ENCODE measurements around the gene ITGB1BP2.

DNA sequence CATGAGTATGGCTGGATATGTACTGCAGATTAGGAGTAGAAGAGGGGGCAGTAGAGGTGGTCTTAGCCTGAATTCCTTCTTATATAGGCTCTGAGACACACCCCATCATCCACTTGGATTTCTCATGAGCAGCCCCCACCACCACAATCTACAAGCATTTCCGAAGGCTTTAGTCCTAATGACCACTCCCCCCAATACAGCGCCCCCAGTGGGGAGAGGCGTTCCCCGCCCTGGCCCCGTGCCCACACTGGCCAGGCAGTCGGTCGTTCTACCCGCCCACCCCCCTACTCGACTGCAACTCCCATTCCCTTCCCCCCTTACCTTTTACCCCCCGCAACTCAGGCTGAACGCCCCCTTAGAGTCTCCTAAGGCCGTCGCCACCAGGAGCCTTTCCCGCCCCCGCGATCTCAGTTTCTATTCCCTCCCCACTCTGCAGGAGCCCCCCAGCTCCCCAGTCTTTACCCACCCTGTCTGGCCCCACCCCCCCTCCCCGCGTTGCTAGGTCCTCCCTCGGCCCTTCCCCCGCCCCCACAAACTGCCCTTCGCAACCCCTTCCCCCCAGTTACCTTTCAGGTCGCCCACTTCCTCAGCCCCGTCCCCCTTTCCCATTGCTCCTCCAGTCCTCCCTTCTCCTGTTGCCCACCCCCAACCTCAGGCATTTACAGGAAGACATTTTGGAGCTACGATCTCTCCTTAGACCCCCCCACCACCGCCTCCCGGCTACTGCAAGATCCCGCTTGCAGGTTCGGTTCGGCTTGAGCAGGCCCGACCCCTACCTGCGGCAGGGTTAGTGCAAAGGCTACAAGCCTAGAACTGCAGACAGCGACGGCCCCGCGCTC lies 48.1 kb upstream of the ITGB1BP2 start:
- no peak for TF ChIP-seq ZNF70 (CRISPR knock-in tag; IDR thresholded peaks at IDR 0.05)
- TF ChIP-seq OSR1 (CRISPR knock-in tag; IDR thresholded peaks at IDR 0.05) = no peak
- TF ChIP-seq, protein P1, sequence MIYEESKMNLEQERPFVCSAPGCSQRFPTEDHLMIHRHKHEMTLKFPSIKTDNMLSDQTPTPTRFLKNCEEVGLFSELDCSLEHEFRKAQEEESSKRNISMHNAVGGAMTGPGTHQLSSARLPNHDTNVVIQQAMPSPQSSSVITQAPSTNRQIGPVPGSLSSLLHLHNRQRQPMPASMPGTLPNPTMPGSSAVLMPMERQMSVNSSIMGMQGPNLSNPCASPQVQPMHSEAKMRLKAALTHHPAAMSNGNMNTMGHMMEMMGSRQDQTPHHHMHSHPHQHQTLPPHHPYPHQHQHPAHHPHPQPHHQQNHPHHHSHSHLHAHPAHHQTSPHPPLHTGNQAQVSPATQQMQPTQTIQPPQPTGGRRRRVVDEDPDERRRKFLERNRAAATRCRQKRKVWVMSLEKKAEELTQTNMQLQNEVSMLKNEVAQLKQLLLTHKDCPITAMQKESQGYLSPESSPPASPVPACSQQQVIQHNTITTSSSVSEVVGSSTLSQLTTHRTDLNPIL (CRISPR knock-in tag; IDR thresholded peaks at IDR 0.05; ENCODE audit: low read depth) = no peak
- TF ChIP-seq, protein P2, sequence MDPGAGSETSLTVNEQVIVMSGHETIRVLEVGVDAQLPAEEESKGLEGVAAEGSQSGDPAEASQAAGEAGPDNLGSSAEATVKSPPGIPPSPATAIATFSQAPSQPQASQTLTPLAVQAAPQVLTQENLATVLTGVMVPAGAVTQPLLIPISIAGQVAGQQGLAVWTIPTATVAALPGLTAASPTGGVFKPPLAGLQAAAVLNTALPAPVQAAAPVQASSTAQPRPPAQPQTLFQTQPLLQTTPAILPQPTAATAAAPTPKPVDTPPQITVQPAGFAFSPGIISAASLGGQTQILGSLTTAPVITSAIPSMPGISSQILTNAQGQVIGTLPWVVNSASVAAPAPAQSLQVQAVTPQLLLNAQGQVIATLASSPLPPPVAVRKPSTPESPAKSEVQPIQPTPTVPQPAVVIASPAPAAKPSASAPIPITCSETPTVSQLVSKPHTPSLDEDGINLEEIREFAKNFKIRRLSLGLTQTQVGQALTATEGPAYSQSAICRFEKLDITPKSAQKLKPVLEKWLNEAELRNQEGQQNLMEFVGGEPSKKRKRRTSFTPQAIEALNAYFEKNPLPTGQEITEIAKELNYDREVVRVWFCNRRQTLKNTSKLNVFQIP (CRISPR knock-in tag; IDR thresholded peaks at IDR 0.05; ENCODE audit: borderline replicate concordance, low read depth) = no peak
- TF ChIP-seq ZC3H10 (CRISPR knock-in tag; IDR thresholded peaks at IDR 0.05) = no peak
- TF ChIP-seq ARNTL (CRISPR knock-in tag; IDR thresholded peaks at IDR 0.05; ENCODE audit: borderline replicate concordance, low read depth) = no peak
- no peak for TF ChIP-seq TCF4 (CRISPR knock-in tag; IDR thresholded peaks at IDR 0.05; ENCODE audit: borderline replicate concordance)
- TF ChIP-seq GLIS3 (CRISPR knock-in tag; IDR thresholded peaks at IDR 0.05) = no peak
- TF ChIP-seq ZFP3 (CRISPR knock-in tag; IDR thresholded peaks at IDR 0.05) = no peak
